Fibroblast of lung (primary cell): Measurements from ENCODE around the gene AP1AR.

ENCODE experiments used
- EZH2 ChIP-seq: IDR thresholded peaks from 2 replicates; pipeline ENCODE4 v1.5.1; 2012; ENCODE audit warnings: low read length, control low read depth, mild to moderate bottlenecking; ENCODE audit errors: missing control alignments
- TF ChIP-seq, protein P1 (sequence below), 2 donors: IDR thresholded peaks in 1 of 2; conservative IDR thresholded peaks in 1 of 2; 1 replicate in 1 of 2; 2 replicates in 1 of 2; pipeline ENCODE4 v1.5.1; 2011 to 2012; ENCODE audit warnings: low read length in 2 of 2, control low read depth in 1 of 2, inconsistent platforms in 1 of 2, low read depth in 1 of 2, mild to moderate bottlenecking in 1 of 2

DNA sequence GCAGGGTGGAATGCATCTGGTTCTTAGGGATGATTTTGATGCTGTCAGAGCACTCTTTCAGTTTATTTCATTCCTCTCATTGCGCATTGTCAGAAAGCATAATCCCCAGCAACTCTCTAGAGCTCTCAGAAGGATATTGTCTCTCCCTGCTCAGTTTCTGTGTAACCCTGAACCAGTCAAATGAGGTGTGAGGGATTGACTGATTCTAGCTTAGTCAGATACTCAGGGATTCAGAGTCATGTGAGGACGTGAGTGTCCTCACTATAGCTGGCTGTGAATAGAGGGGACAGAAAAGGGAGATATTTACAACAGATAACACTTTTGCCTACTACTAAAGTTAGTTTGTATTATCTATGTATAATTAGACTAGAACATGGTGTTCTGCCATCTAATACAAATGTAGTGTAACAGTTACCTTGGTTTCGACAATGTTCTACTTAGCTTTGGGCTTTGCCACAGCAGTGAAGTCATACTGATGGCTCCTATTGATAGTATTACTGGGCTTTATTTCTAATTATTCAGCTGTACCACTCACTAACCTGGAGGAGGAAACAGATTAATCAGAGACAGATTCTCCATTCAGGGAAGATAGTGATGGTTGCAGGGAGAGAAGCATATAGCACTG is 19.5 kb downstream of the AP1AR start:
- TF ChIP-seq, protein P1, sequence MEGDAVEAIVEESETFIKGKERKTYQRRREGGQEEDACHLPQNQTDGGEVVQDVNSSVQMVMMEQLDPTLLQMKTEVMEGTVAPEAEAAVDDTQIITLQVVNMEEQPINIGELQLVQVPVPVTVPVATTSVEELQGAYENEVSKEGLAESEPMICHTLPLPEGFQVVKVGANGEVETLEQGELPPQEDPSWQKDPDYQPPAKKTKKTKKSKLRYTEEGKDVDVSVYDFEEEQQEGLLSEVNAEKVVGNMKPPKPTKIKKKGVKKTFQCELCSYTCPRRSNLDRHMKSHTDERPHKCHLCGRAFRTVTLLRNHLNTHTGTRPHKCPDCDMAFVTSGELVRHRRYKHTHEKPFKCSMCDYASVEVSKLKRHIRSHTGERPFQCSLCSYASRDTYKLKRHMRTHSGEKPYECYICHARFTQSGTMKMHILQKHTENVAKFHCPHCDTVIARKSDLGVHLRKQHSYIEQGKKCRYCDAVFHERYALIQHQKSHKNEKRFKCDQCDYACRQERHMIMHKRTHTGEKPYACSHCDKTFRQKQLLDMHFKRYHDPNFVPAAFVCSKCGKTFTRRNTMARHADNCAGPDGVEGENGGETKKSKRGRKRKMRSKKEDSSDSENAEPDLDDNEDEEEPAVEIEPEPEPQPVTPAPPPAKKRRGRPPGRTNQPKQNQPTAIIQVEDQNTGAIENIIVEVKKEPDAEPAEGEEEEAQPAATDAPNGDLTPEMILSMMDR (conservative IDR thresholded peaks at IDR 0.05 in 1 of 2, IDR thresholded peaks at IDR 0.05 in 1 of 2; ENCODE audit: low read depth in 1 of 2, low read length in 2 of 2), result no peak
- no peak for TF ChIP-seq EZH2
